ENCODE measurements around the gene UNKL.

UNKL gene

DNA sequence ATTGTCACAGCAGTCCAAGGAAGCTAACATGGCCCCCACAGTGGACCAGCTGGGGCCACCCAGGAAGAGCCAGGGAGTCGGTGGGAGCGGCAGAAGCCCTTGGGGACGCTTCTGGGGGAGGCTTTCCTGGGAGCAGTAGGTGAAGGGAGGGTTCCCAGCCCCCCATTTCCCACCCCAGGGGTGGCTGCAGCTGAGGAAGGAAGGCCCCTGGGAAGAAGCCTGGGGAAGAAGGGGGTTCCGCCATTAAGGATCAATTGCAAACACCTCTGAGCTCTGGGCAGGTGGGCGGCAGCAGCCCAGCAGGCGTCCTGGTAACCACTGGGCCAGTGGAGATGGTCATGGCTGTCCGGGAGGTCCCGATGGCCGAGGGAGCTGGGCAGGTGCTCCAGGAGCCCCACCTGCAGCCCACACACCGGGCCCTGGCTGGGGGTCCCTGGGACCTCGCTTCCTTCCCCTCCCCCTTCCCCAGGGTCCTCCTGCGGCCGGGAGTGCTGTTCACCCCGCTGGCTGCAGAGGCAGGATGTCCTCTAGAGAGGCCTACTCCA, 15.8 kb upstream of the UNKL start:
- no peak overlapping the region for H3K4me3 ChIP-seq (ENCODE audit: low read depth, low read length)
- ChIA-PET CTCF (no interaction called here), POLR2A (no interaction called here)
- DNase-seq (ENCODE audit: low read depth, low spot score) = no peak
- TF ChIP-seq, protein P1, sequence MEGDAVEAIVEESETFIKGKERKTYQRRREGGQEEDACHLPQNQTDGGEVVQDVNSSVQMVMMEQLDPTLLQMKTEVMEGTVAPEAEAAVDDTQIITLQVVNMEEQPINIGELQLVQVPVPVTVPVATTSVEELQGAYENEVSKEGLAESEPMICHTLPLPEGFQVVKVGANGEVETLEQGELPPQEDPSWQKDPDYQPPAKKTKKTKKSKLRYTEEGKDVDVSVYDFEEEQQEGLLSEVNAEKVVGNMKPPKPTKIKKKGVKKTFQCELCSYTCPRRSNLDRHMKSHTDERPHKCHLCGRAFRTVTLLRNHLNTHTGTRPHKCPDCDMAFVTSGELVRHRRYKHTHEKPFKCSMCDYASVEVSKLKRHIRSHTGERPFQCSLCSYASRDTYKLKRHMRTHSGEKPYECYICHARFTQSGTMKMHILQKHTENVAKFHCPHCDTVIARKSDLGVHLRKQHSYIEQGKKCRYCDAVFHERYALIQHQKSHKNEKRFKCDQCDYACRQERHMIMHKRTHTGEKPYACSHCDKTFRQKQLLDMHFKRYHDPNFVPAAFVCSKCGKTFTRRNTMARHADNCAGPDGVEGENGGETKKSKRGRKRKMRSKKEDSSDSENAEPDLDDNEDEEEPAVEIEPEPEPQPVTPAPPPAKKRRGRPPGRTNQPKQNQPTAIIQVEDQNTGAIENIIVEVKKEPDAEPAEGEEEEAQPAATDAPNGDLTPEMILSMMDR (IDR thresholded peaks at IDR 0.05; ENCODE audit: insufficient read depth, low read length, missing control alignments) = no peak

DNA sequence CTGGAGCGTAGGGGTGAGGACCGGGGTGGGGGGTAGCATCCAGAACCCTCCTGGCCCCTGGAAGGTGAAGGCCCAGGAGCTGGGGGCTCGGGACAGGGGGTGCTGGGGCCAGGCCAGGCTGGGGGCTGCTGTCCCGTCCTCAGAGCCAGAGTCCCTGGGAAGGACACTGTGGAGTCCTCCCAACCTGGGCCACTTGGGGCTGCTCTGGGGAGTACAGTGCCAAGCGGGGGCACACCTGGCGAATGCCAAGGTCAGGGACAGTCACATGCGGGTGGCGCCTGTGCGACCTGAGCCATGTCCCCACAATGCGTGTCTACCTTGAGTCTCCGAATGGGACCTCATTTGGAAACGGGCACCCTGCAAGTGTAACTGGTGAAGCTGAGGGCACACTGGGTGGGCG, 15.1 kb upstream of the UNKL start:
- CTCF ChIA-PET = no interaction called here
- no peak overlapping the region for H3K4me3 ChIP-seq (ENCODE audit: low read depth, low read length)
- TF ChIP-seq, protein P1 (IDR thresholded peaks at IDR 0.05; ENCODE audit: insufficient read depth, low read length, missing control alignments) = no peak
- DNase-seq (ENCODE audit: low read depth, low spot score) = no peak
- POLR2A ChIA-PET = no interaction called here

DNA sequence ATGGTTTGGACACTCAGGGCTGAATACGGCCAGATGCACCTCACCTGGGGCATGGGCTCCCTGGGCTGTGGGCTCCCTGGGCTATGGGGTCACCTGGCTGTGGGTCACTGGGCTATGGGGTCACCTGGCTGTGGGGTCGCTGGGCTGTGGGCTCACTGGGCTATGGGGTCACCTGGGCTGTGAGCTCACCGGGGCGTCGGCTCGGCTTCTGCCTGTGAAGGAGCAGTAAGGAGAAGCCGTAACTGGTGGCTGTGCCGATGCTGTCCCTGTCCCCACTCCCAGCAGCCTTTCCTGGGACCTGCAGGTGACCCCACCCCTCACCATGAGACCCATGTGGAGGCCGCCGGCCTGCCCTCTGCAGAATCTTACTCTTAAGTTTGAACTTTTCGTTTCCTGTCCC, 14.5 kb upstream of the UNKL start:
- H3K4me3 ChIP-seq (ENCODE audit: low read depth, low read length) = no peak overlapping the region
- ChIA-PET POLR2A (no interaction called here), CTCF (interaction anchor here (1.4 to 1.5 kb wide), 2 partner anchors 9 to 17 kb away, joined by 3 to 5 read pairs; no protein-coding TSS in a partner anchor)
- TF ChIP-seq, protein P1 (IDR thresholded peaks at IDR 0.05; ENCODE audit: insufficient read depth, low read length, missing control alignments) = no peak
- no peak for DNase-seq (ENCODE audit: low read depth, low spot score)

DNA sequence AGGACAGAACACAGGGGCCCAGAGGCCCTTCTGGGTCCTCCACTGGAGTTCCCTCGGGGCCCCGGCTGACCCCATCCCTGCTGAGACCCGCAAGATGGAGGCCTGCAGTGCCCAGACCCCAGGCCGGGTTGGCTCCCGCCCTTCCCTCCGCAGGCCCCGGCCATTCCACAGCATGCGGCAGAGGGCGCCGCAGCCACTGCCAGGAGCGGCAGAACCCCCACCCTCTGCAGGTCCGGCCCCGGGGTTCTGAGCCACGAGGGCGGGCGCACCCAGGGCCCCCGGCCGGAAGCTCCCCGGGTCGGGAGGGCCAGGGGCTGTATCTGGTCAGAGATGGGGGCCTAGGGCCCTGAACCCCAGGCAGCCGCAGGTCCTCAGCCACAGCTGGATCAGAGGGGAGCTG, 14.0 kb upstream of the UNKL start:
- TF ChIP-seq, protein P1 (IDR thresholded peaks at IDR 0.05; ENCODE audit: insufficient read depth, low read length, missing control alignments) = peak; percentile 65
- ChIA-PET CTCF (interaction anchor here (1.4 to 1.5 kb wide), 2 partner anchors 10 to 18 kb away, joined by 3 to 5 read pairs; no protein-coding TSS in a partner anchor), POLR2A (no interaction called here)
- no peak overlapping the region for H3K4me3 ChIP-seq (ENCODE audit: low read depth, low read length)
- no peak for DNase-seq (ENCODE audit: low read depth, low spot score)

- ChIA-PET POLR2A (no interaction called here), CTCF (interaction anchor here (1.4 to 1.5 kb wide), 2 partner anchors 11 to 18 kb away, joined by 3 to 5 read pairs; no protein-coding TSS in a partner anchor)
- no peak overlapping the region for H3K4me3 ChIP-seq (ENCODE audit: low read depth, low read length)
- DNase-seq (ENCODE audit: low read depth, low spot score) = no peak
- TF ChIP-seq, protein P1 (IDR thresholded peaks at IDR 0.05; ENCODE audit: insufficient read depth, low read length, missing control alignments) = no peak
Measured at GRCh38 chr16:1427473-1428461, 13.3 kb upstream of the UNKL start.

DNA sequence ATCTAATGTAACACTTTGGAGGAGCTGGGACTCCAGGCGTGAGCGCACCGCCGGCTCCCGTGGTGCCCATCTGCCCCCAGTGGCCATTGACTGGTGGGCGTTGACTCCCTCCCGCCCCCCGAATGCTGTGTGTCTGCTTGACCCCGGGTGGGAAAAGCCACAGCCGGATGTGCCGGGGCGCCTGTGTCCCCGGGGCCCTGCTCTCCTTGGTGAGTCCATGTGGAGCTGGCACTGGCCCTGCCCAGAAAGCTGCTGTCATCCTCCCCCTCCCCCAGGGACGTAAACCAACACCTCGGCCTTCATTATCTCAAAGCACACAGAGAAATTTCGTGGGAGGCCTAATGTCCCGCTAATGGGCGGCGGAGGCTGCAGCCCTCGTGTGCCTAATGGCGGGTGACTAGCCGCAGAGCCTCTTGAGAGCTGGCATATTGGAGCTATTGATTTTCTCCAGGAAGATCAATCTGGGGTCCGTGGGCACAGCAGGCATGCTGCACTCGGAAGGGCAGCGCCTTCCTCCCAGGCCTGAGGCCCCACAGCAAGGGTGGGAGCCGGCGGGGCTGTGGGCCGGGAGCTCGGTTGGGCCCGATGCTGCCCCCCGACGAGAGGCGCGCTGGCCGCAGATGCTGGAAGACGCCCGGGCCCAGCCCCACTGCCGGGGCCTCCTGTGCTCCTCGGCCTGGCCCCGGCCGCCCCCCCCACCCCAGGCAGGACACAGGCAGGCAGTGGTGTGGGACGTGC, 12.4 kb upstream of the UNKL start:
- H3K4me3 ChIP-seq (ENCODE audit: low read depth, low read length) = no peak overlapping the region
- CTCF ChIA-PET = no interaction called here
- POLR2A ChIA-PET = no interaction called here
- no peak for DNase-seq (ENCODE audit: low read depth, low spot score)
- TF ChIP-seq, protein P1 (IDR thresholded peaks at IDR 0.05; ENCODE audit: insufficient read depth, low read length, missing control alignments) = no peak
